Adrenal gland (tissue), 12 donors: ENCODE results near the gene SOX8. TPM values are rescaled to one million over a fixed set of nuclear protein-coding genes. Genes with fewer than 3 reads are reported as not detected.

Experiments
- DNase-seq, 7 donors: peaks; one replicate each; pipeline ENCODE4 v3.0.0-alpha.2; 2019 to 2020
- H3K27ac ChIP-seq, 5 donors: fragments of 200-600 bp; sonication (generic) in 4 of 5; 1 replicate in 3 of 5; 2 replicates in 2 of 5; pipeline versions ENCODE4 v1.5.1 to v1.8.0; 2016 to 2020; ENCODE audit warnings: mild to moderate bottlenecking in 1 of 5
- H3K27me3 ChIP-seq: fragments of 200-600 bp; 2 replicates; pipeline ENCODE4 v1.8.0; 2021
- H3K36me3 ChIP-seq, 2 donors: fragments of 200-600 bp; replicated peaks in 1 of 2; 1 replicate in 1 of 2; 2 replicates in 1 of 2; pipeline versions ENCODE4 v1.5.1 to v1.8.0; 2018 to 2022
- H3K4me1 ChIP-seq, 2 donors: fragments of 200-600 bp; replicated peaks in 1 of 2; 1 replicate in 1 of 2; 2 replicates in 1 of 2; pipeline versions ENCODE4 v1.5.1 to v1.8.0; 2018 to 2021
- H3K4me3 ChIP-seq, 4 donors: fragments of 200-600 bp; sonication (generic) in 3 of 4; one replicate each; pipeline ENCODE4 v1.5.1; 2016 to 2018
- H3K9me3 ChIP-seq, 3 donors: fragments of 200-600 bp; sonication (generic) in 1 of 3; replicated peaks in 1 of 3; 1 replicate in 2 of 3; 2 replicates in 1 of 3; pipeline versions ENCODE4 v1.5.1 to v1.8.0; 2016 to 2021
- CTCF ChIP-seq, 6 experiments: fragments of 450-650 bp in 4 of 6; fragments of 200-600 bp in 2 of 6; sonication (generic) in 1 of 6; IDR thresholded peaks; 1 replicate in 5 of 6; 2 replicates in 1 of 6; pipeline versions ENCODE4 v1.5.1 to v1.8.0; 2016 to 2021; ENCODE audit warnings: antibody characterized with exemption in 6 of 6, mild to moderate bottlenecking in 2 of 6, moderate library complexity in 1 of 6
- POLR2A ChIP-seq, 2 donors: fragments of 450-650 bp; IDR thresholded peaks; one replicate each; pipeline ENCODE4 v1.6.1; 2017; ENCODE audit warnings: antibody characterized with exemption in 2 of 2, mild to moderate bottlenecking in 2 of 2, moderate library complexity in 1 of 2
- WGBS, 4 donors: extraction: QIAGEN DNeasy Blood & Tissue Kit in 2 of 4; methylation state at CpG; one replicate each; pipeline versions ENCODE4 v1.1.5 to v1.1.7; 2013 to 2017; 5-methylcytosine and 5-hydroxymethylcytosine counted together
- intact Hi-C, 2 donors: fragments of 100-400 bp; cut with DNase I; formaldehyde crosslinking; loops; one replicate each; pipeline versions ENCODE4 v1.14.1 to v1.15.0; 2022 to 2023
- polyA plus RNA-seq, 3 donors: library from polyadenylated mRNA; stranded (reverse); fragments of 200-250 nt in 2 of 3; fragments of 350-450 nt in 1 of 3; fragmentation: Illumina TruSeq in 1 of 3; extraction: RNeasy Lipid Tissue Mini Kit (QIAGEN cat#74804) in 1 of 3; gene quantifications; one replicate each; pipeline ENCODE4 v1.2.3, GENCODE V29; 2013 to 2014
- total RNA-seq, 9 donors: library from RNA; depleted of rRNA in 4 of 9; stranded (reverse); fragments of >200 nt in 4 of 9; fragments of 120-200 nt in 1 of 9; fragmentation: NEBNext Ultra II Directional in 1 of 9; extraction: Animal tissue kit (Norgen Biotek cat#: 25700) in 1 of 9; gene quantifications; one replicate each; pipeline versions ENCODE4 v1.1.0 to v1.2.4, GENCODE V29; 2013 to 2023
- donor health status: healthy with polysubstance abuse.
- donor health status: Bipolar disorder and iron deficiency.
- donor health status: DM: yes; HTN: yes; CAD: no.
- donor health status: DM: no; HTN: no; CAD: no.
- donor health status: DM: no; HTN: no; CAD: no.
- donor health status: DM: yes; HTN: yes; CAD: no.

SOX8 gene
- total and polyA plus RNA-seq, 12 donors, result 0.04 to 2.1 (median 0.69) TPM

- H3K27ac ChIP-seq, result peak overlapping the region in 1 of 5 donors; percentile 52
- peaks cover 5% of the 10 kb centered on the region for H3K27me3 ChIP-seq
- DNase-seq, result no peak
- 72 to 89% (median 73%) methylated on average over 4 to 6 of the region's 6 CpGs for whole genome bisulfite sequencing, 4 donors
- no peak overlapping the region for H3K4me3 ChIP-seq
- H3K4me1 ChIP-seq, result no peaks in the 10 kb centered on the region
- TF ChIP-seq CTCF (IDR thresholded peaks at IDR 0.05) (no peak), POLR2A (IDR thresholded peaks at IDR 0.05) (no peak)
- H3K36me3 ChIP-seq, result no peaks in the 10 kb centered on the region
- H3K9me3 ChIP-seq, result peaks cover 0 to 10% (median 0%) of the 10 kb centered on the region in 3 donors
- intact Hi-C loops, result no loop called here
Observed at GRCh38 chr16:996681-997080, 15.1 kb downstream of the SOX8 start.

- Histone ChIP-seq H3K4me3 (no peak overlapping the region), H3K27ac (peak overlapping the region in 1 of 5 donors; percentile 58), H3K9me3 (peaks cover 0 to 10% (median 0%) of the 10 kb centered on the region in 3 donors), H3K27me3 (peaks cover 5% of the 10 kb centered on the region), H3K4me1 (no peaks in the 10 kb centered on the region), H3K36me3 (no peaks in the 10 kb centered on the region)
- intact Hi-C loops, result no loop called here
- DNase-seq, result peak in 4 of 7 donors; percentile 36 to 62 (median 48)
- WGBS, 4 donors, result 31 to 58% (median 46%) methylated on average over 11 to 39 of the region's 39 CpGs
- TF ChIP-seq CTCF (IDR thresholded peaks at IDR 0.05), result no peak
- no peak for TF ChIP-seq POLR2A (IDR thresholded peaks at IDR 0.05)
Observed at GRCh38 chr16:997440-998051, 16.0 kb downstream of the SOX8 start.

GRCh38 chr16:998211-998610, 16.6 kb downstream of the SOX8 start:
- H3K27me3 ChIP-seq, result peaks cover 5% of the 10 kb centered on the region
- 86 to 96% (median 90%) methylated on average over 5 to 11 of the region's 11 CpGs for WGBS, 4 donors
- no peaks in the 10 kb centered on the region for H3K36me3 ChIP-seq
- peak overlapping the region in 1 of 5 donors; percentile 58 for H3K27ac ChIP-seq
- intact Hi-C loops, result no loop called here
- peaks cover 0 to 3% of the 10 kb centered on the region in 2 donors for H3K4me1 ChIP-seq
- peaks cover 0 to 10% (median 0%) of the 10 kb centered on the region in 3 donors for H3K9me3 ChIP-seq
- no peak for DNase-seq
- TF ChIP-seq CTCF (IDR thresholded peaks at IDR 0.05) (no peak), POLR2A (IDR thresholded peaks at IDR 0.05) (no peak)
- no peak overlapping the region for H3K4me3 ChIP-seq

- WGBS, 4 donors, result 86 to 96% (median 90%) methylated on average over 10 to 11 of the region's 11 CpGs
- H3K4me1 ChIP-seq, result peaks cover 0 to 4% of the 10 kb centered on the region in 2 donors
- peaks cover 5% of the 10 kb centered on the region for H3K27me3 ChIP-seq
- intact Hi-C loops, result no loop called here
- H3K4me3 ChIP-seq, result no peak overlapping the region
- H3K27ac ChIP-seq, result no peak overlapping the region
- no peaks in the 10 kb centered on the region for H3K36me3 ChIP-seq
- no peak for DNase-seq
- peaks cover 0 to 10% (median 0%) of the 10 kb centered on the region in 3 donors for H3K9me3 ChIP-seq
- TF ChIP-seq POLR2A (IDR thresholded peaks at IDR 0.05) (no peak), CTCF (IDR thresholded peaks at IDR 0.05) (no peak)
Observed at GRCh38 chr16:998615-999014, 17.0 kb downstream of the SOX8 start.
